Activated T-cell treated with anti-CD3 and anti-CD28 coated beads for 48 hours (primary cell): ENCODE results near the gene UBE2QL1.
A peak's percentile ranks its signal among the peaks of the same experiment; 100 is the strongest.

Experiments used
- DNase-seq: peaks from one replicate; pipeline ENCODE4 v3.0.0-alpha.2; 2020; ENCODE audit warnings: low read depth

UBE2QL1 gene, protein sequence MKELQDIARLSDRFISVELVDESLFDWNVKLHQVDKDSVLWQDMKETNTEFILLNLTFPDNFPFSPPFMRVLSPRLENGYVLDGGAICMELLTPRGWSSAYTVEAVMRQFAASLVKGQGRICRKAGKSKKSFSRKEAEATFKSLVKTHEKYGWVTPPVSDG

GRCh38 chr5:6448622-6449464, at the start of gene UBE2QL1:
Gene UBE2QL1 (plus strand): TSS chr5:6448859. CDS start chr5:6448894, 35 bp downstream.
- peak; percentile 6 for DNase-seq

- DNase-seq: no peak
Observed at GRCh38 chr5:6399980-6400910, 48.4 kb upstream of the UBE2QL1 start.

- no peak for DNase-seq
Observed at GRCh38 chr5:6401410-6401809, 47.2 kb upstream of the UBE2QL1 start.

DNA sequence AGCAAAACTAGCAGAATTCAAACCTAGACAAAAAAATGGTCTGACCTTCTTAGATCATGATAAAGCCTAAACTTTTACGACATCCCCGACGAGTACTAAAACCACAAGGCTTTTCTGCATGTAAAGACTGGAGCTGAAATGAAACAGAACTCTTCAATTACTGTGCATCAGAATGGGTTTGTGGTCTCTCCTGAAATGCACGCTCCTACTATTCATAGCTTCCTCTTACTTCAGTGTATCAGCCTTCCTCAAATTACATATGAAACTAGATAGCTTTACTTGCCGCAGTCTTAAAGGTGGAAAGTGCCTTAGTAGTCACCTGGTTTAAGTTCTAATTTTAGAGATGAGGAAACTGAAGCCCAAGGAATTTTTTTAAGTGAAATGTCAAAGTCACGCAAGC, 45.7 kb upstream of the UBE2QL1 start:
- no peak for DNase-seq

DNA sequence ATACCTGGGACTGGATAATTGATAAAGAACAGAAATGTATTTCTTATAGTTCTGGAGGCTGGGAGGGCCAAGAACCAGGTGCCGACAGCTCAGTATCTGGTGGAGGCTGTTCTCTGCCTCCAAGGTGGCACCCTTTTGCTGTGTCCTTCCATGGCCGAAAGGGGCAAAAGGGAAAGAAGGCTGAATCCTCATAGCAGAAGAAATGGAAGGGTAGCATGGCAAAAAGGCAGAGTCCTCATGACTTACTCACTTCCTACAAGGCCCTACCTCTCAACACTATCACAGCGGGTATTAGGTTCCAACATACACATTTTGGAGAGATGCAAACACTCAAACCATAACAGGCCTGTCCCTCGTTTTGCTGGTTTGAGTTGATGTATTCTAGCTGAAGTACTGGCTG, 45.2 kb upstream of the UBE2QL1 start:
- no peak for DNase-seq

GRCh38 chr5:6404129-6404528, 44.5 kb upstream of the UBE2QL1 start:
- no peak for DNase-seq

DNA sequence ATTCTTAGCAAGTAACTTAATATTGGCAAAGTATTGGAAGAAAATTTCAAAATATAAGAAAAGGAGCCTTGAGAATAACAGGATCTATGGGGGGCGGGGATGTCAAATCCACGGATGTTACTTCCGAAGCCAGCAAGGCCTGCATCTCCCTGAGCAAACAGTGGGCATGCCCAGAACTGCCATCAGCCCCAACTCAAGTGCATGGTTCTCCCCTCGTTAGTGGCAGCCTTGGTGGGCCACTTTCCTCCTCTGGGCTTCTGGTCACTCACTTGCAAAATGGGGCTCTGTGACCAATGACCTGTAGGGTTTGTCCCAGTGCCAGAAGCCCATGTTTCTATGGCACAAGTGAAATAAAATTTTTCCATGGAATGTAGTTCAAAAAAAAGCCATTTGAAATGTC, 43.1 kb upstream of the UBE2QL1 start:
- no peak for DNase-seq

DNA sequence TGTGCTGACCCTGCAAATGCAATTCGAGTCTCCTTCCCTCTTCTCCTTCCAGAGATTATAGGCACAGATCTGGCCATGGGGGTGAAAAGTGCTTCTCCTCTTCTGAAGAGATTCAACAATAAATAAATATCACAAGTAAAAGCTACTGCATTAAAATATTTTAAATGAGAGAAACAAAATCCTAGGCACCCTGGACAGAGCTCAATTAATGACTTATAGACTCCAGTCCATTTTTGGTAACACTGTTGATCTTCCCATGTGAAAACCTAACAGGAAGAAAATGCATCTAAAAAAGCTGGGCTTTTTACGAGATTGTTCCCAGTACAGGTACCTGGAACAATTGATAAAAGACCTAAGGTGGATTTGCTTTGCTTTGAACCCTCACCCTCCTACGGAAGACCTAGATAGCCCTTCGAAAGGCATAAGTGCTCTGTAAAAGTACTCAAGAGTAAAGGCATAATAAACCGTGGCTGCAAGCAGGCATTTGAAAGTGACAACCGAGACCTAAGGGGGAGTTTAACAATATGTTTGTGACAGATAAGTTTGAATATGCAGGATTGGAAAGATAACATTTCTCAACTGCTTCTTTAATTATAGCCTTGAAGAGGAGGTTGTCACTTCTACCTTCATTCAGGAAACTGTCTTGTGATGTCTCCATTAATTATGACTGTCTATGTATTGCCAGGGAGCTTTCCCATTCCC, 41.0 kb upstream of the UBE2QL1 start:
- no peak for DNase-seq

DNA sequence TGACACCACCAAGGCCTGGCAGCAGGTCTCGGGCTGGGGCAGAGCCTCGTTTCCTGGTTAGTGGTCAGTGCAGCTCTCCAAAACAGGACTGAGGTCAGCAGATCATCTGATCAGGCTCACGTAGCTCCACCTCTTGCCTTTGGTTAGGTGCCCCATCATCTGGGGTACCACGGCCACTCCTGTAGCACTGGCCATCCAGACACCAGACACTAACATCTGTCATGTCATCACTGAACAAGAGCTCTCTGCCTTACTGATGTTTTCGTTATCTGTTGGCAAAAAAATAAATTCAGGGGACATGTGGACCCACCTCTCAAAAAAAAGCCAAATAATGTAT, 40.4 kb upstream of the UBE2QL1 start:
- DNase-seq: no peak

GRCh38 chr5:6408627-6409446, 39.8 kb upstream of the UBE2QL1 start:
- DNase-seq: no peak

- no peak for DNase-seq
Observed at GRCh38 chr5:6410421-6410820, 38.2 kb upstream of the UBE2QL1 start.

DNA sequence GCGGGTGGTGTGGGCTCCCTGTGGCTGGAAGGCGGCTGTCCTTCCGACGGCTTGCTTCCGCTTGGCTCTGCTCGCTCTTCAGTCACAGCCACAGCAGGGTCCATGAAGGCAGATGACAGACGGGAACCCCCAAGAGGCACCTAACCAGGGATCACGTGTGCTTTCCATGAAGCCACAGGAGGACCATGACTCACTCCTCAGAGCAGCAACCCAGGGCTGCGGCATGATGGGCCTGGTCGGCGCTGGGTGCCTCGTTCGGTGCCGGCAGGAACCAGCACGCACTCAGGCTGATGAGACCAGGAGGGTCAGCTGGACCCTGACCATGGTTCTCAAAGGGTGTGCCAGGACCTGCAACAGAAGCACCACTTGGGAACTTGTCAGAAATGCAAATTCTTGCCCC, 37.5 kb upstream of the UBE2QL1 start:
- no peak for DNase-seq

- DNase-seq: no peak
Observed at GRCh38 chr5:6412811-6413210, 35.8 kb upstream of the UBE2QL1 start.

DNA sequence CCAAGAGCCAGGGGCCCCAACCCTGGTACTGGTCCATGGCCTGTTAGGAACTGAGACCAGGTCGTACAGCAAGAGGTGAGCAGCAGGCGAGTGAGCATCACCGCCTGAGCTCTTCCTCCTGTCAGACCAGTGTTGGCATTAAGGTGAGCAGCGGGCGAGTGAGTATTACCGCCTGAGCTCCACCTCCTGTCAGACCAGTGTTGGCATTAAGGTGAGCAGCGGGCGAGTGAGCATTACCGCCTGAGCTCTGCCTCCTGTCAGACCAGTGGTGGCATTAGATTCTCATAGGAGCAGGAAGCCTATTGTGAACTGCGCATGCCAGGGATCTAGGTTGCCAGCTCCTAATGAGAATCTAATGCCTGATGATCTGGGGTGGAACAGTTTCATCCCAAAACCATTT, 31.0 kb upstream of the UBE2QL1 start:
- no peak for DNase-seq

GRCh38 chr5:6418679-6419276, 29.9 kb upstream of the UBE2QL1 start:
- no peak for DNase-seq

DNA sequence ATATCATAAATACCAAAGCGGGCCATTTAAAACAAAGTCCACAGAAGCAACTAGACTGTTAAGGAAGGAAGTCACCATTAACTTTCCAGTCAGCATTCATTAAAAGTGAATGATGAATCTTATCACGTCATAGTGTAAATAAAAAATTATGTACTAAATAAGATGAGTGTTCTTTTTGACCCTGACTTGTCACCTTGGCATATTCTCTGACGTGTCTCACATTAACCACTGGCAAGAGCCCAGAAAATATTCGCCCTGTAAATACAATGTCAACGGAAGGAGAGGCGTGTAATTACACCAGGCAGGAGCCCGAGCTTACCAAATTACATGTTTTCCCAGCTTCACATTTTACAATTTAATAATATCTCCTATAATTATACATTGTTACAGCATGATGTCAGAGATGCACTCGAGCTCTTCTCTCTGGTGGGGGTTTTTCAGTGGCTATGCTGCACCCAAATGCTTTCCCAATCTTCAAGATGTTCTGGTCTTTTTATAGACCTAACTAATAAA, 29.3 kb upstream of the UBE2QL1 start:
- no peak for DNase-seq

DNA sequence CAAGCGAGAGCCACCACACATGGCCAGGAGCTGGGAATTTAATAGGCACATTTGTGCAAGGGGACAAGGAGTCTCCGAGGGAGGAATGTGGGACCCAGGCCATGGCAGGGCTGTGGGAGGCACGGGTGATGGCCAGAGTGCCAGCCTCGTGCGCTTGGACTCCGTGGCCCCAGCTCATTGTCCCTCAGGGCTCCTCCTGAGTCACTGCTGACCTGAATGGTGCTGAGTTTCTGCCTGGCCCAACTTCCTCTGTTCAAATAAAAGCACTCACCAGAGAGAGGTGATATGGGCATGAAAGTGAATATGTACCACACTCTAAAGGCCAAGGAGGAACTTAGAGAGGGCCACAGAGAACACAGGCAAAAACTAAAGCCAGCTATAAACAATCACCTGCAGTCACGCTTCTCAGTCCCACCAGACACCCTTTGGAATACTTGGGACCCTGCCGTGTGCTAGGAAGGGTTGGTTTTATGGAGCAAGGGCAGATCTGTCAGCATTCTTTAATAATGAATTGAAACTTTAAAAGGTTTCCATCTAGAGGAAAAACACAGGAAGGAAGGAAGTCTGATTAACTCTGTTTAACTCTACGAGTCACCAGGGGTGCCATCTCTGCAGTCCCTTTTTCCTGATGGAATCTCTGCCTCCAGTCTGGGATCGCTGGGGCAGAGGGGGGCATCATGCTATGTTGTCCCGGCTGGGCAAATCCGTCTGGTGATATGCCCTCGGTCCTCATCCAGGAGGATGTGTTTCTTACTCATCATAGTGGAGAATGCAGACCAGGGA, 25.1 kb upstream of the UBE2QL1 start:
- no peak for DNase-seq

DNA sequence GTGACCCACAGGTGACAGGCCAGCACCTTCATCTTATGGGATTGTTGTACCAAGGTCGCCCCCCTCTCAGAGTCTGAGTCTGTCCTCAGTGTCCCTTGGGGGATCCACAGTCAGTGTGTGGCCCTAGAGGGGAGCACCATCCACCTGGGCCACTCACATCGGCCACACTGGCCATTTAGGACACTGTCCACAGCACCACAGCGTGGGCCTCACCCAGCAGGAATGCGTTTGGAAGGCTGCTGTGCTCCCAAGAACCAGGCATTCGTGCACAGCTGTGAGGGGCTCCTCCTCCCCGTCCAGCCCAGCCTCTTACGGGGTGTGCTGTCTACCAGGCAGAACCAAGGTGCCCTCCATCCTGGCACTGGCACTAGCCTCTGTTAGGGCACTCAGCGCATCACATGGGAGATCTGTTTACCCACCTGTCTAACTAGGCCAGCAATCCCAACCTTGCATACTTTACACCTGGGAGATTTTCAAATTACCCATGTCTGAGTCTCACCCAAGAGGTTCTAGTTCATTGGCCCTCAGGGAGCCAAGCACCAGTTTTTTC, 24.5 kb upstream of the UBE2QL1 start:
- no peak for DNase-seq

DNA sequence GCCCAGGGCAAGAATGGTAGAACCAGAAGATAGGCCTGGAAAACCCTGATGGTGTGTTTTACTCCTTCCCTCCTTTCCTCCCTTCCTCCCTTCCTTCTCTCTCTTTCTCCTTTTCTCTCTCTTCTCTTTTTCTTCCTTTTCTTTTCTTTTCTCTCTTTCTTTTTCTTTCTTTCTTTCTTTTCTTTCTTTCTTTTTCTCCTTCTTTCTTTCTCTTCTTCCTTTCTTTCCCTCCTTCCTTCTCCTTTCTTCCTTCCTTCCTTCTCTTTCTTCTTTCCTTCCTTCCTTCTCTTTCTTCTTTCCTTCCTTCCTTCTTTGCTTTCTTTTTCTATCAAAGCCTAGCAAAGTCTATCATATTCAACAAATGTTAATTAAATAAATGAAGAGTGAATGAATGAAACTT, 24.0 kb upstream of the UBE2QL1 start:
- no peak for DNase-seq

GRCh38 chr5:6427694-6428093, 21.0 kb upstream of the UBE2QL1 start:
- no peak for DNase-seq
